Mammary epithelial cell (primary cell): ENCODE measurements around the gene ZSCAN20.

Experiments
- CTCF ChIP-seq, 2 donors: IDR thresholded peaks in 1 of 2; conservative IDR thresholded peaks in 1 of 2; 2 replicates each; pipeline ENCODE4 v1.5.1; 2011 to 2012; ENCODE audit warnings: inconsistent platforms in 2 of 2, low read length in 2 of 2, mild to moderate bottlenecking in 2 of 2, control low read depth in 1 of 2, low read depth in 1 of 2; ENCODE audit not compliant: insufficient read depth in 1 of 2; ENCODE audit errors: extremely low read depth in 1 of 2
- EZH2 ChIP-seq: IDR thresholded peaks from 2 replicates; pipeline ENCODE4 v1.6.1; 2012; ENCODE audit warnings: low read length, inconsistent platforms, borderline replicate concordance

GRCh38 chr1:33462405-33463164 is 9.9 kb upstream of the ZSCAN20 start:
- TF ChIP-seq CTCF (conservative IDR thresholded peaks at IDR 0.05 in 1 of 2, IDR thresholded peaks at IDR 0.05 in 1 of 2; ENCODE audit: extremely low read depth in 1 of 2, insufficient read depth in 1 of 2, low read depth in 1 of 2, low read length in 2 of 2) = no peak
- no peak for TF ChIP-seq EZH2
